Activated T-helper 9 cell treated with anti-CD3 and anti-CD28 coated beads, Interleukin-2, amount 50 U/mL, for 16 hours (primary cell): ENCODE measurements around the gene CYP19A1.

Experiments used
- DNase-seq: peaks from one replicate; pipeline ENCODE4 v3.0.0-alpha.2; 2020; ENCODE audit warnings: low read depth

Gene CYP19A1

DNA sequence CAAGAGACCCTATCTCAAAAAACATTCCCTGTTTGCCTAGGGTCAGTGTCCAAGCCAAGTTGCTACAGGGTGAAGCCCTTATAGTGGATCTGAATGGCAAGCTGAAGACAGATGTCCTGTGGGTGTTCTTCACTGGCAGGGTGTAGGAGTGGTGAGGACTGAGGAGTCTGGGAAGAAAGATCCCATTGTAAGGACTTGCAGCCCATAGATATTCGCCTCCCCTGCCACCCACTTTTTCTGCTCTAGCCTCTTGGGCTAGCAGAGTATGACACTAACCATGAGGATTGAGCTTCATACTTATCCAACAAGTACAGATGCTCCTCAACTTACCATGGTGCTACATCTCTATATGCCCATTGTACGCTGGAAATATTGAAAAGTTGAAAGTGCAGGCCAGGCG lies 13.2 kb downstream of the CYP19A1 start:
- no peak for DNase-seq

GRCh38 chr15:51323749-51324148 lies 14.6 kb downstream of the CYP19A1 start:
- no peak for DNase-seq

DNA sequence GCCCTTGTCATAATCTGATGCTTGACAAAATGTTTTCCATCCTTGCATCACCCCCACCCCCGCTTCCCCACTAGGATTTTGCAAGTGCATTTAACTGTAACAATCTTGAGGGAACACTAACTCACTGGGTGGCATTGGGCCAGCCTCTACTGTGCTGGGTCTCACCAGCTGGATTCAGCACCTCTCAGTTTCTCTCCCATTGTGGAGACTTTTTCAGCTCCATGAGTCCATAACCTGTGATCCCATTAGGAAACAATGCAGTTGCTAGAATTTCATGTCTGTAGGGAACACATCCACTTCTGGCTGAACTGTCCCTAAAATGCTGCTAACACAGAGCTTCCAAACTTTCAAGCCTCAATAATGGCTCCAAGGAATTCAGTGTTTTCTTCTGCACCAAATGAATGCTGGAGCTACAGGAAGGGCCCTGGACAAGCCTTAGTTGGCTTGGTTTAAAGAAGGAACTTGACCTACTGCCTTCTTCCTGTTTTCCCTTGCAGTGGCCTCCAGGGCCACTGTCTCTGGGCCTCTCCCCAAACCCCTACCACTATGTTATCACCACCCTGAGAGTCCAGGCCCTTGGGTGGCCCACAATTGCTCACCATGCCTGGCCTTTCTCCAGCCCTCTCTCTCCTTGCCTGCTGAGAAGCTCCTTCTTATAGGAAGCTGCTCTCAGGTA lies 15.6 kb downstream of the CYP19A1 start:
- DNase-seq: no peak

DNA sequence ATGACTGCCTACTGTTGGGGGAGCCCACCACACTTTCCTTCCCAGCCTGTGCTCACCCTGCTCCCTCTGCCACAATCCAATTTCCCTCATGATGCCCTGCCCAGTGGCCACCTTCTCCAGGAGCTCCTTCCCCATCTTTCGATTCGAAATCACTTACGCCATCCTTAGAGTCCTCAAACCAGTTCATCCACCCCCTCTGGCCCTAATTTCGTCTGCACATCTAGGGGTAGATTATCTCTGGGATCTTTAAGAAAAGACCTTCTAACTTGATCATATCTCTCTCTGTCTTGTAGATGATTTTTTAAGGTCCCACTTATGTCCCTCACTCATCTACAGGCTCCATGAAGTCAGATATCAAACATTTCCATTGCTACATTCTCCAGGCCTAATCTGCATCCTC lies 17.1 kb downstream of the CYP19A1 start:
- no peak for DNase-seq

- DNase-seq: no peak
Measured at GRCh38 chr15:51320843-51321242, 17.6 kb downstream of the CYP19A1 start.

- no peak for DNase-seq
Measured at GRCh38 chr15:51319539-51319938, 18.9 kb downstream of the CYP19A1 start.

DNA sequence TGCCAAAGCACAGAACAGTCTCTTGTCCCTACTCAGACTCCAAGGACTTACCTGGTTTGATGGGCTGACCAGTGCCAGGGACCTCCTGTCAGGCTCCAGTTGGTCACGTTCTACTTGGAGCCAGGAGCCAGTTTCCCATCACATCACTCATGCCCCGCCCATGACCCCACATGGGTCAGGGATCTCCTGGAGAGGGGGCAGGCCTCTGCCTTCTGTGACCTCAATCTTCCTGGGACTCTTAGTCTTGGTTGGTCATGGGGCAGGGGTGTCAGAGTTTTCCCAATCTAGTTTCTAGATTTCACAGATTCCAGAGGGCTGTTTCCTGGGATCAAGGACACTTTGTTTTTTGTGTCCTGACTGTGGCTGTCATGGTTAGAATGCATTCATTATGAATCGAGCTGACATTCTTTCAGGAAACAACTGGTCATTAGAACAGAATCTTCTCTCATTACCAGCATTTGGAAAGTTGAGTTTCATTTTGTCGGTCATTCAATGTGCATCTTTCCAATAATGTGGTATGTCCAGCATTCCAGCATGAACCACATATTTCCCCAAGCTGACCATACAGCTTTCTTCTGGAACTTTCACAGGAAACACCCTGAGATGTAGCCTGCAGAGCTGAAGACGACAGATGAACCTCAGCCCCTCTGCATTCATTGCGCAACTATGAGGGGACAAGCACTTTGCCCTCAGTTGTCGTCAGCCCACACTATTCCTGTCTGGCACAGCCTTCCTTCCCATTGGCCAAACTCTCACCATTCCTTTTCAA lies 19.8 kb downstream of the CYP19A1 start:
- no peak for DNase-seq

- DNase-seq: no peak
Measured at GRCh38 chr15:51316636-51317035, 21.8 kb downstream of the CYP19A1 start.

GRCh38 chr15:51315726-51316125 lies 22.7 kb downstream of the CYP19A1 start:
- DNase-seq: no peak

DNA sequence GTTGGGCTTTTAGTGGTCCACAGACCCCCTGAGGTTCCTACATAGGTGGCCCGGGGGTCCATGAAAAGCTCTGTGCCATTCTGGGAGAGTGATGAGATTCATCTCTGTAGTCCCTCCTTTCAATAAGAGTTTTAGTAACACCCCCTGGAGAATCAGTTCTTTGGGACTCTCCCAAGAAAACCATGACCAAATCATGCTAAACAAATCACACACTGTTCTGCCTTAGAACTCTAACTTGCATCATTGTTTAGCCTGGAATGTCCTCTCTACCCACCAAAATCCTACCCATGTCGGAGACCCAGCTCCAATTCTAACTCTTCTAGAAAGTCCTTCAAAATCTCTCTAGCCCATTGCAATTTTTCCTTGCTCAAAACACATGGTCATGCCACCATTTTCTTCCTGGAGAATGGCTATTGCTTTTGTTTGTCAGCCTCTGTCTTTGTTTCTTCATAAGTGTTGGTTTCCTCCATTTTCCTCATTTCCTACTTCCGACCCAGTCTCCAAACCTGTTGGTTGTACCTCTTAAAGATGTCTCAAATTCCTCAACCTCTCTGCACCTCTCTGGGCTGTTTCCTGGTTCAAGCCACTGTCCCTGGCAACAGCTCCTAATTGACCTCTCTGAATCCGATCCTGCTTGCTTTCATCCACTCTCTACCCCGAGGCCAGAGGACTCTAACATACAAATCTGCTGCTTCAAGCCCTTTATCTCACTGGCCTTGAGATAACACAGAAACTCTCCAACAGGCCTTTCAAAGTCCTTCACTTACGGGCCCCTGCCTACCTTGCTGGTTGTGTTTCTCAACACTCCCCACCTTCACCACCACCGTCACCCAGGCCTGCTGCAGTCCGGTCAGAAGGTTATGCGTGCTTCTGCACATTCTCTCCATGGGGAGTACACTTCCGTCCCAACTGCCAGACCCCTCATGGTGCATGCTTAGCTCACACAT lies 23.7 kb downstream of the CYP19A1 start:
- DNase-seq: no peak

DNA sequence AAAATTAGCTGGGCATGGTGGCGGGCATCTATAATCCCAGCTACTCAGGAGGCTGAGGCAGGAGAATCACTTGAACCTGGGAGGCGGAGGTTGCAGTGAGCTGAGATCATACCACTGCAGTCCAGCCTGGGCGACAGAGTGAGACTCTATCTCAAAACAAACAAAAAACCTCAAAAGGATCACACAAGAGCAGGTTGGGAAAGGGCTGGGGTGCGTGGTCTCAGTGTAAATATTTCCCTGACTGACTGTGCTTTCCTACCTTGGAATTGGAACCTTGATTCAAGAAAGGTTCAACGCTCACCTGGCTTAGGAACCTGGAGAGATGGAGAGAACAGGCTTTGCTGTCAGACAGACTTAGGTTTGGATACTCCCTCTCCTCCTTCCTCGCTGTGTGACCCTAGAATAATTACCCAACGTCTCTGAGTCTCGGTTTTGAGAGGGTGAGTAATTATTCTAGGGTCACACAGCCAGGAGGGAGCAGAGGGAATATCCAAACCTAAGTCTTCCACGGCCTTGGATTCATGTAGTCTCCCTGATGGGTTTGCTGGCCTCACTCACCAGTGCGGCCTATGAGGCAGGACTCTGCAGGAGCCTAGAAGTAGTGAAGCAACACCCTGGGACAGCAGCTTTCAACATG lies 24.6 kb downstream of the CYP19A1 start:
- DNase-seq: no peak

GRCh38 chr15:51313074-51313393 lies 25.4 kb downstream of the CYP19A1 start:
- no peak for DNase-seq

- no peak for DNase-seq
Measured at GRCh38 chr15:51312166-51313073, 26.0 kb downstream of the CYP19A1 start.

DNA sequence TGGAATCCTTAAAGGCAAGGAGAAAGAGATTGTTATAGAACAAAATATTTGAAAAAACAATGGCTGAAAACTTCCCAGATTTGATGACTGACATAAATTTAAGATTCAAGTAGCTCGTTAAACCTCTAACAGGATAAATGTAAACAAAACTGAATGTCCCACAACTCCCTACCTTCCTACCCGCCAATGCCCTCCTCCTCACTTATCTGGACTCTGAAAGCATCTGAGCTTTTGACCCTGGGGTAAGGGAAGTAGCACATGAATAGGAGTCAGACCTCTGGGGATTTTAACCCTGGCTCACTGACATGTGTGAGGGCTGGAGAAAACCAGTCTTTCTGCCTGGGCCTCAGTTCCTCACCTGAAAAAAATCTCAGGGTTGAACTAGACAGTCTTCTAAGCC lies 26.9 kb downstream of the CYP19A1 start:
- DNase-seq: no peak

GRCh38 chr15:51310064-51310463 lies 28.3 kb downstream of the CYP19A1 start:
- DNase-seq: no peak

- no peak for DNase-seq
Measured at GRCh38 chr15:51307811-51308210, 30.6 kb downstream of the CYP19A1 start.

DNA sequence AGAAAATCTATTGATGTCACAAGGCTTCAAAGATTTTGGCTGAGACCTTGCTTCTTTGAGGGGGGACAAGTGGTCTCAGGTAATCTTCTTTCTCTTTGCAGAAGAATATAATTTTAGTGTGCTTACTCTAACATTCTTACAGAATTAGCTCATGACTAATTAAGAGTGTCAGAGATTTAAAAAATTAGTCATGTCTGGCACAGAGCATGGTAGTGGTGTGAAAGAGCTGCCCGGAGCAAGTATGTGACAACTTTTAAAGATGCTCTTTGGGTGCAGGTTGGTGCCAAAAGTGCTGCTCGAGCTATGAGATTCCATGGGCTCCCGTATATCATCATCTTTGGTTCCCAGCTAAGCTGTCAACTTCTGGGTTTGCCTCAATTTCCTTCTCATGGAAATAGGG lies 31.1 kb downstream of the CYP19A1 start:
- no peak for DNase-seq

DNA sequence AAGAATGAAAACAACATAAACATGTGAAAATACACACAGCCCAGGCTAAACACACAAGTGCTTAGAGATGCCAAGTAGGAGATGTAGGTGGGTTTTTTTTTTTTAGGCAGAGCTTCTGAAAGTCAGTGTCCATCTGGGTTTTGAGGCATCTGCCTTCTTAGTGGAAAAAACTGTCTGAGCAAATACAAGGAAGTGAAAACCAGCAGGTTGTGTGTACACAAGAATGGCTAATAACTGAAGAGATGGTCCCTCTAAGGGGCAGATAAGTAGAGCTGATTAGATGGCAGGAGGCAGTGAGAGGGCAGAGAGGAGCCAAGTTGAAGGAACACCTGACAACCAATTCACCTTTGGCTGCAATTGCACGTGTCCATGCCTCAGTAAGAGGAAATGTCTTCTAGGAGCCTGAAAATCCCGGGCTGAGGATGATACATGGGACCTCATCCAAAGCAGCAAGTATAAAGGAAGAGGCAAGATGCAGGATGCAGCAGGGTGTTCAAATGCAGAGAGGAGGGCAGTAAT lies 34.9 kb downstream of the CYP19A1 start:
- DNase-seq: no peak

DNA sequence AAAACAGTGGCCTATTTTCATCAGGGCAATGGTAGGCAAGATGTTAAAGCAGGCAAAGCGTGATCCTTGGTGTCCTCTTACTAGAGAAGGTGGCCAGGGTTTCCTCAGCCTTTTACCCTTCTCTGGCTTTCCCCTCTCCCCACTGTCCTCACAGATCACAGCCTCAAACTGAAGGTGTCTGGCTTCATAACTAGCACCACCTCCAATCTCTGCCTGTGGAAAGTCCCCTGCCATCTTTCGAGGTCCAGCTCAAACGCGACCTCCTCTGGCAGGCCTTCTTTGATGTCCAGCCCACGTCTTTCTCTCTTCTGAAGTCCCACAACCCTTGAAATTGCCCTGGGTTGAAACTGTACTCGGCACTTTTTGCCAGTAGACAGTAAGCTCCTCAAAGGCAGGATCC lies 35.9 kb downstream of the CYP19A1 start:
- no peak for DNase-seq

GRCh38 chr15:51299187-51300015 lies 39.0 kb downstream of the CYP19A1 start:
- DNase-seq: no peak
